ENCODE measurements around the gene PPP2R3C.
"Not testable (repeated sequence)": the region's sequence is repeated elsewhere in the genome, so short reads cannot be mapped to it uniquely, and the experiment has no call there.

Gene PPP2R3C

GRCh38 chr14:35121887-35122695 is at the start of gene PPP2R3C, which contains the start of gene PRORP:
Gene PPP2R3C, minus strand, starts transcription at chr14:35121990. Its CDS starts 31 bp downstream, at chr14:35121959.
Gene PRORP, plus strand, starts transcription at chr14:35122552. Its CDS starts 694 bp downstream, at chr14:35123246.
- in situ Hi-C loops (cut with MboI; ENCODE audit: low sequenced_read_pairs), result no loop called here

- in situ Hi-C loops (cut with MboI; ENCODE audit: low sequenced_read_pairs), result no loop called here
These were observed 45.7 kb upstream of the PPP2R3C start for GRCh38 chr14:35167496-35167895.

- in situ Hi-C loops (cut with MboI; ENCODE audit: low sequenced_read_pairs), result no loop called here
These were observed 43.1 kb upstream of the PPP2R3C start for GRCh38 chr14:35164849-35165248.

GRCh38 chr14:35163384-35163783 is 41.6 kb upstream of the PPP2R3C start:
- in situ Hi-C loops (cut with MboI; ENCODE audit: low sequenced_read_pairs), result no loop called here

- in situ Hi-C loops (cut with MboI; ENCODE audit: low sequenced_read_pairs), result no loop called here
These were observed 39.4 kb upstream of the PPP2R3C start for GRCh38 chr14:35161231-35161630.

- in situ Hi-C loops (cut with MboI; ENCODE audit: low sequenced_read_pairs), result no loop called here
These were observed 38.1 kb upstream of the PPP2R3C start for GRCh38 chr14:35159742-35160409.

- in situ Hi-C loops (cut with MboI; ENCODE audit: low sequenced_read_pairs), result no loop called here
These were observed 37.3 kb upstream of the PPP2R3C start for GRCh38 chr14:35158951-35159653.

GRCh38 chr14:35158491-35158890 is 36.7 kb upstream of the PPP2R3C start:
- in situ Hi-C loops (cut with MboI; ENCODE audit: low sequenced_read_pairs), result no loop called here

- in situ Hi-C loops (cut with MboI; ENCODE audit: low sequenced_read_pairs), result no loop called here
These were observed 34.2 kb upstream of the PPP2R3C start for GRCh38 chr14:35155962-35156361.

GRCh38 chr14:35154016-35154415 is 32.2 kb upstream of the PPP2R3C start:
- in situ Hi-C loops (cut with MboI; ENCODE audit: low sequenced_read_pairs), result no loop called here

GRCh38 chr14:35152531-35152930 is 30.7 kb upstream of the PPP2R3C start:
- in situ Hi-C loops (cut with MboI; ENCODE audit: low sequenced_read_pairs), result not testable (repeated sequence)

GRCh38 chr14:35149239-35149638 is 27.4 kb upstream of the PPP2R3C start:
- in situ Hi-C loops (cut with MboI; ENCODE audit: low sequenced_read_pairs), result loop anchor here (25.0 kb wide), 1 partner anchor 263 kb away; the partner anchor contains the start of gene NFKBIA

GRCh38 chr14:35147711-35148110 is 25.9 kb upstream of the PPP2R3C start:
- in situ Hi-C loops (cut with MboI; ENCODE audit: low sequenced_read_pairs), result loop anchor here (25.0 kb wide), 1 partner anchor 265 kb away; the partner anchor contains the start of gene NFKBIA

- in situ Hi-C loops (cut with MboI; ENCODE audit: low sequenced_read_pairs), result loop anchor here (25.0 kb wide), 1 partner anchor 265 kb away; the partner anchor contains the start of gene NFKBIA
These were observed 25.4 kb upstream of the PPP2R3C start for GRCh38 chr14:35147186-35147585.

- in situ Hi-C loops (cut with MboI; ENCODE audit: low sequenced_read_pairs), result loop anchor here (25.0 kb wide), 1 partner anchor 266 kb away; the partner anchor contains the start of gene NFKBIA
These were observed 24.9 kb upstream of the PPP2R3C start for GRCh38 chr14:35146711-35147149.

- in situ Hi-C loops (cut with MboI; ENCODE audit: low sequenced_read_pairs), result loop anchor here (25.0 kb wide), 1 partner anchor 268 kb away; the partner anchor contains the start of gene NFKBIA
These were observed 22.2 kb upstream of the PPP2R3C start for GRCh38 chr14:35144029-35144428.

GRCh38 chr14:35140718-35141581 is 19.2 kb upstream of the PPP2R3C start:
- in situ Hi-C loops (cut with MboI; ENCODE audit: low sequenced_read_pairs), result loop anchor here (25.0 kb wide), 1 partner anchor 271 kb away; the partner anchor contains the start of gene NFKBIA

GRCh38 chr14:35138585-35138984 is 16.8 kb upstream of the PPP2R3C start:
- in situ Hi-C loops (cut with MboI; ENCODE audit: low sequenced_read_pairs), result loop anchor here (25.0 kb wide), 1 partner anchor 274 kb away; the partner anchor contains the start of gene NFKBIA

- in situ Hi-C loops (cut with MboI; ENCODE audit: low sequenced_read_pairs), result loop anchor here (25.0 kb wide), 1 partner anchor 278 kb away; the partner anchor contains the start of gene NFKBIA
These were observed 12.7 kb upstream of the PPP2R3C start for GRCh38 chr14:35134329-35135123.

Measured in hTERT RPE-1 (cell line).